ENCODE results near the gene PARP11.

The PARP11 gene

GRCh38 chr12:3791256-3791874 is 81.8 kb downstream of the PARP11 start:
- peaks cover 2% of the 10 kb centered on the region for H3K36me3 ChIP-seq (ENCODE audit: control insufficient read depth, insufficient read depth, low read length)
- no peak overlapping the region for H3K27ac ChIP-seq
- H3K27me3 ChIP-seq (ENCODE audit: control insufficient read depth, insufficient read depth, low read length): no peaks in the 10 kb centered on the region
- H3K79me2 ChIP-seq: no peaks in the 10 kb centered on the region
- no peak for TF ChIP-seq CTCF (IDR thresholded peaks at IDR 0.05)
- H3K4me3 ChIP-seq (ENCODE audit: low read depth, low read length): no peak overlapping the region
- H3K9ac ChIP-seq: no peak overlapping the region
- no peaks in the 10 kb centered on the region for H3K4me1 ChIP-seq
- H3K9me3 ChIP-seq (ENCODE audit: control insufficient read depth, low read length): no peaks in the 10 kb centered on the region
- no peak overlapping the region for H2AFZ ChIP-seq
- H3K4me2 ChIP-seq (ENCODE audit: low read length): no peak overlapping the region

DNA sequence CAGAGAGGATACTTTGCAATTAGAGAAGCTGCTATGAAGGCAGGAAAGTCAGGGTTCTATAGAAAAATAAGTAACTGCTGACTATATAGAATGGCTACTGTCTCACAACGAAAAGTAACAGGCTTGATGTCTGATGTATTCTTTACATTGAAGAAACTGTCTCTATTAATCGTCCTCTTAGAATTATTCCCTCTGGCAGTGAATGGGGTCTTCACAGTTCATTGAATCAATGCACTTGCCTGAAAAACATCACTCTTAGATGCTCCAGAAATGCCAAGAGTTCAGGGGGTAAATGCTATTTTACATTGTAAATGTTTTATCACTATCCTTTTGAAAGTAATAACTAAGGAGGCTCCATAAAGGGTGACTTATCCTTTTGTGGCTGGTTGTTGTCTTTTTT is 82.6 kb downstream of the PARP11 start:
- H3K36me3 ChIP-seq (ENCODE audit: control insufficient read depth, insufficient read depth, low read length): peaks cover 2% of the 10 kb centered on the region
- H2AFZ ChIP-seq: no peak overlapping the region
- no peaks in the 10 kb centered on the region for H3K9me3 ChIP-seq (ENCODE audit: control insufficient read depth, low read length)
- H3K27me3 ChIP-seq (ENCODE audit: control insufficient read depth, insufficient read depth, low read length): no peaks in the 10 kb centered on the region
- H3K4me2 ChIP-seq (ENCODE audit: low read length): no peak overlapping the region
- H3K9ac ChIP-seq: no peak overlapping the region
- H3K27ac ChIP-seq: no peak overlapping the region
- H3K79me2 ChIP-seq: no peaks in the 10 kb centered on the region
- no peaks in the 10 kb centered on the region for H3K4me1 ChIP-seq
- TF ChIP-seq CTCF (IDR thresholded peaks at IDR 0.05): no peak
- H3K4me3 ChIP-seq (ENCODE audit: low read depth, low read length): no peak overlapping the region

- no peaks in the 10 kb centered on the region for H3K27me3 ChIP-seq (ENCODE audit: control insufficient read depth, insufficient read depth, low read length)
- H3K4me3 ChIP-seq (ENCODE audit: low read depth, low read length): no peak overlapping the region
- no peaks in the 10 kb centered on the region for H3K9me3 ChIP-seq (ENCODE audit: control insufficient read depth, low read length)
- H3K4me2 ChIP-seq (ENCODE audit: low read length): no peak overlapping the region
- H3K36me3 ChIP-seq (ENCODE audit: control insufficient read depth, insufficient read depth, low read length): peaks cover 2% of the 10 kb centered on the region
- no peaks in the 10 kb centered on the region for H3K79me2 ChIP-seq
- H3K9ac ChIP-seq: no peak overlapping the region
- H3K27ac ChIP-seq: no peak overlapping the region
- H3K4me1 ChIP-seq: no peaks in the 10 kb centered on the region
- no peak overlapping the region for H2AFZ ChIP-seq
- TF ChIP-seq CTCF (IDR thresholded peaks at IDR 0.05): no peak
Observed at GRCh38 chr12:3789838-3790237, 83.4 kb downstream of the PARP11 start.

DNA sequence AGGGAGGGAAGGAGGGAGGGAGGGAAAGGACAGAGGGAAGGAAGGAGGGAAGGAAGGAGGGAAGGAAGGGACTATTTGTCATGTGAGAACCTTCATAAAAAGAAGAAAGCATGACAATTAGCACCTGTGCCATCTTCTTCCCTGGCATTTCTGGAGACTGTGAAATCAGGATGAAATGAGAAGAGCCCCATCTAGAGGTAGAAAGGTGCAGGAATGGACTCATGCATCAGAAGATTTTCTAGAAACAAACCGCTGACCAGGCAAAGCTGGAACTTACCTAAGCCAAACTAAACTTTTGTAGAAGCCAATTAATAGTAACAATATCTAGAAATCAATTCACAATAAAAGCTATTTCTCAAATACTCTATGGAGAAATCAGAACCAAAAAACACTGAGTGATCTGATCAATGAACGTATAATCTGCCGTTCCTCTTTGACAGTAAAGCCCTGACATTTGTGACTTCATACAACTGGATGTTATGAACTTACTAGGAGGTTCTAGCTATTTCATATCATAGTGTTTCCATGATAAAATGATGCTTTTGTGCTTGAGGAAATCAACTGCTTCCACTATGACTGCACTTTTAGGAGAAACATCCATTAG is 95.9 kb downstream of the PARP11 start:
- Histone ChIP-seq H3K27ac (no peak overlapping the region), H3K79me2 (no peaks in the 10 kb centered on the region), H3K4me1 (no peaks in the 10 kb centered on the region), H3K4me3 (ENCODE audit: low read depth, low read length) (no peak overlapping the region), H3K36me3 (ENCODE audit: control insufficient read depth, insufficient read depth, low read length) (no peaks in the 10 kb centered on the region), H3K4me2 (ENCODE audit: low read length) (no peak overlapping the region), H3K27me3 (ENCODE audit: control insufficient read depth, insufficient read depth, low read length) (no peaks in the 10 kb centered on the region), H3K9me3 (ENCODE audit: control insufficient read depth, low read length) (no peaks in the 10 kb centered on the region), H3K9ac (no peak overlapping the region), H2AFZ (no peak overlapping the region)
- TF ChIP-seq CTCF (IDR thresholded peaks at IDR 0.05): peak; percentile 59
